H1 (cell line): ENCODE results near the gene CAPZB. TPM values are rescaled to one million over a fixed set of nuclear protein-coding genes. Genes with fewer than 3 reads are reported as not detected.

ENCODE experiments used
- BRCA1 ChIP-seq: IDR thresholded peaks from 2 replicates; pipeline ENCODE4 v1.6.1; 2012; ENCODE audit warnings: low read depth, low read length, improper control_type of control experiment
- HDAC6 ChIP-seq: IDR thresholded peaks from one replicate; pipeline ENCODE4 v1.7.1; 2012; ENCODE audit warnings: low read depth, mild to moderate bottlenecking, inconsistent platforms, low read length, moderate library complexity
- NANOG ChIP-seq: IDR thresholded peaks from 2 replicates; pipeline ENCODE4 v1.6.1; 2011; ENCODE audit warnings: low read length, low read depth, mild to moderate bottlenecking, inconsistent platforms; ENCODE audit not compliant: insufficient read depth, poor library complexity, severe bottlenecking
- POLR2A ChIP-seq, 2 experiments: IDR thresholded peaks; 1 replicate in 1 of 2; 2 replicates in 1 of 2; pipeline ENCODE4 v1.6.1; 2011; ENCODE audit warnings: low read depth in 2 of 2, low read length in 2 of 2, mild to moderate bottlenecking in 2 of 2; ENCODE audit errors: control extremely low read depth in 1 of 2
- POLR2AphosphoS5 ChIP-seq: IDR thresholded peaks from 2 replicates; pipeline ENCODE4 v1.6.1; 2011; ENCODE audit warnings: low read depth, low read length
- RAD21 ChIP-seq, 2 experiments: IDR thresholded peaks in 1 of 2; conservative IDR thresholded peaks in 1 of 2; 2 replicates each; pipeline ENCODE4 v1.6.1; 2011; ENCODE audit warnings: low read depth in 2 of 2, low read length in 2 of 2, improper control_type of control experiment in 1 of 2, inconsistent platforms in 1 of 2, mild to moderate bottlenecking in 1 of 2, moderate library complexity in 1 of 2
- RBBP5 ChIP-seq: IDR thresholded peaks from 2 replicates; pipeline ENCODE4 v1.7.1; 2012; ENCODE audit warnings: low read depth, mild to moderate bottlenecking, inconsistent platforms, low read length, moderate library complexity, borderline replicate concordance
- SP4 ChIP-seq: IDR thresholded peaks from 2 replicates; pipeline ENCODE4 v1.6.1; 2012; ENCODE audit warnings: low read length, inconsistent platforms
- TAF7 ChIP-seq: optimal IDR thresholded peaks from 2 replicates; pipeline ENCODE3; 2011; ENCODE audit warnings: low read depth, mild to moderate bottlenecking, inconsistent platforms, low read length, moderate library complexity, borderline replicate concordance
- TEAD4 ChIP-seq: IDR thresholded peaks from 2 replicates; pipeline ENCODE4 v1.6.1; 2012; ENCODE audit warnings: low read depth, low read length, inconsistent platforms, mixed read lengths
- ZNF274 ChIP-seq: IDR thresholded peaks from 2 replicates; pipeline ENCODE4 v1.7.0; 2012; ENCODE audit warnings: low read length, borderline replicate concordance; ENCODE audit errors: extremely low read depth
- polyA plus RNA-seq, 7 experiments: library from polyadenylated mRNA; depleted of rRNA in 3 of 7; stranded (reverse) in 5 of 7; unstranded in 2 of 7; fragments of >200 nt in 5 of 7; fragments of 200-250 nt in 2 of 7; gene quantifications; 1 replicate in 5 of 7; 2 replicates in 1 of 7; 4 replicates in 1 of 7; pipeline versions ENCODE4 v1.2.1 to v1.2.3, GENCODE V29; 2011 to 2013; ENCODE audit warnings: missing spikeins in 2 of 7, mixed read lengths in 2 of 7
- total RNA-seq: library from RNA; stranded (reverse); fragmentation: NEBNext Ultra II Directional; extraction: Animal tissue kit (Norgen Biotek cat#: 25700); gene quantifications from 2 replicates; pipeline ENCODE4 v1.2.1, GENCODE V29; 2021

Gene CAPZB
- total and polyA plus RNA-seq, 2 of the 8 experiments (the other 6 are each of a cell fraction or from before 2014, with no cell fraction given) = 162 to 371 TPM

DNA sequence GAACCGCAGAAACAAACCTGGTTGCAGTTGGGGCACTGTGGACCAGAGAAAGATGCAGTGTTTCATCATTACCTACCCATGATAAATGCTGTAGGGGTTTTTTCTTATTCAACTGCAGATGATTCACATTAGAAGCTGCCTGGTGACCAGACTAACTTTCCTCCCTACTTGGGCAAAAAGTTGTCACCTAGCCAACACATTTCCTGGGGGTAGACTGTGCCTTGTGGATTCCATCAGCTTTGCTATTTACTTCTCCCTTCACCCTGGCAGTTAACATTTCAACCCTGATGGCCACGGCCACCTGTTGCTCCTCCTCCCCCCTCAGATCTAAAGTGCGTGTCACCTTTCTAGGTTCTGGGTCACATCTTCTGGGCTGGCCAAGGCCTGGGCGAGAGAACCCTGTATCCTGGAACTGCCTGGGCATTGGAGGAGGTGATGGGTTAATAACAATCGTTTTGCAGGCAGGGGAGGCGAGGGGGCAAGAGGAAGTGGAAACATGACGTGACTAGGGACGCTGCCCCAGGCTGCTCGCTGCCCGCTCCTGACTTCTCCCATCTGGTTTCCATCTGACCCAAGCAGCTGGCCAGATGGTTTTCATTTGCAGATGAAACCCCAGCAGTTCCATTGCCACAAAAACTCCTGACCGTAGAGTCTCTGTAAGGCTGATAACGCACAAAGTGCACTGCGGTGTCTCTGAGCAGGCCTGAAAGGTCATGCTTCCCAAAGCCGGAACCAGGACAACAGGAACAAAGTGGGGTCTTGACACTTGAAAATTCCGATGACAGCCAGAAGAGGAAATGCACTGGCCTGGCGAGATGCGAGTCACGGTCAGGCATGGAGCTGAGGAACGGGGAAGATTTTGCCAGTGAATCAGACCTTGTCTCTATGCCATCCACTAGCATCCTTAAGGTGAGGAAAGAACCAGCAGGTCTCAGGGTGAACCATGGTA is 36.6 kb downstream of the CAPZB start (continued):
- TF ChIP-seq BRCA1 = no peak
- no peak for TF ChIP-seq ZNF274
- TF ChIP-seq POLR2AphosphoS5 = no peak
- no peak for TF ChIP-seq RBBP5
- TF ChIP-seq RAD21 (IDR thresholded peaks at IDR 0.05 in 1 of 2, conservative IDR thresholded peaks at IDR 0.05 in 1 of 2; ENCODE audit: low read depth in 2 of 2, low read length in 2 of 2) = no peak
- no peak for TF ChIP-seq HDAC6
- no peak for TF ChIP-seq NANOG
- no peak for TF ChIP-seq TAF7
- TF ChIP-seq SP4 = no peak
- TF ChIP-seq TEAD4 = no peak
- TF ChIP-seq POLR2A (IDR thresholded peaks at IDR 0.05; ENCODE audit: control extremely low read depth in 1 of 2, low read depth in 2 of 2, low read length in 2 of 2) = no peak
- TF ChIP-seq, all 59 proteins: peak for 0
